ENCODE data around the gene PLEKHM3.

Gene PLEKHM3

GRCh38 chr2:207991944-207992343, 33.4 kb downstream of the PLEKHM3 start:
- Histone ChIP-seq H3K79me2 (ENCODE audit: control insufficient read depth, insufficient read depth, low read length, unreplicated experiment) (no peaks in the 10 kb centered on the region), H3K4me3 (ENCODE audit: low read depth, low read length) (no peak overlapping the region), H2AFZ (ENCODE audit: low read length, unreplicated experiment) (no peak overlapping the region), H3K36me3 (ENCODE audit: insufficient read depth, low read length) (no peaks in the 10 kb centered on the region), H3K4me1 (ENCODE audit: control insufficient read depth, insufficient read depth, low read length, unreplicated experiment) (peaks cover 10% of the 10 kb centered on the region), H3K27ac (ENCODE audit: low read depth, low read length) (no peak overlapping the region), H3K27me3 (ENCODE audit: insufficient read depth, low read length) (no peaks in the 10 kb centered on the region)

- H3K27ac ChIP-seq (ENCODE audit: low read depth, low read length): no peak overlapping the region
- no peaks in the 10 kb centered on the region for H3K27me3 ChIP-seq (ENCODE audit: insufficient read depth, low read length)
- no peaks in the 10 kb centered on the region for H3K36me3 ChIP-seq (ENCODE audit: insufficient read depth, low read length)
- no peak overlapping the region for H3K4me3 ChIP-seq (ENCODE audit: low read depth, low read length)
- no peak overlapping the region for H2AFZ ChIP-seq (ENCODE audit: low read length, unreplicated experiment)
- H3K4me1 ChIP-seq (ENCODE audit: control insufficient read depth, insufficient read depth, low read length, unreplicated experiment): peaks cover 10% of the 10 kb centered on the region
- H3K79me2 ChIP-seq (ENCODE audit: control insufficient read depth, insufficient read depth, low read length, unreplicated experiment): no peaks in the 10 kb centered on the region
These were observed 34.5 kb downstream of the PLEKHM3 start for GRCh38 chr2:207990784-207991183.

- Histone ChIP-seq H2AFZ (ENCODE audit: low read length, unreplicated experiment) (no peak overlapping the region), H3K4me1 (ENCODE audit: control insufficient read depth, insufficient read depth, low read length, unreplicated experiment) (peaks cover 10% of the 10 kb centered on the region), H3K27ac (ENCODE audit: low read depth, low read length) (no peak overlapping the region), H3K36me3 (ENCODE audit: insufficient read depth, low read length) (no peaks in the 10 kb centered on the region), H3K27me3 (ENCODE audit: insufficient read depth, low read length) (no peaks in the 10 kb centered on the region), H3K79me2 (ENCODE audit: control insufficient read depth, insufficient read depth, low read length, unreplicated experiment) (no peaks in the 10 kb centered on the region), H3K4me3 (ENCODE audit: low read depth, low read length) (no peak overlapping the region)
These were observed 36.4 kb downstream of the PLEKHM3 start for GRCh38 chr2:207988975-207989374.

GRCh38 chr2:207987025-207987716, 38.2 kb downstream of the PLEKHM3 start:
- Histone ChIP-seq H3K4me1 (ENCODE audit: control insufficient read depth, insufficient read depth, low read length, unreplicated experiment) (no peaks in the 10 kb centered on the region), H3K79me2 (ENCODE audit: control insufficient read depth, insufficient read depth, low read length, unreplicated experiment) (no peaks in the 10 kb centered on the region), H3K36me3 (ENCODE audit: insufficient read depth, low read length) (no peaks in the 10 kb centered on the region), H3K27me3 (ENCODE audit: insufficient read depth, low read length) (no peaks in the 10 kb centered on the region), H3K27ac (ENCODE audit: low read depth, low read length) (no peak overlapping the region), H2AFZ (ENCODE audit: low read length, unreplicated experiment) (no peak overlapping the region), H3K4me3 (ENCODE audit: low read depth, low read length) (no peak overlapping the region)

- Histone ChIP-seq H2AFZ (ENCODE audit: low read length, unreplicated experiment) (no peak overlapping the region), H3K4me1 (ENCODE audit: control insufficient read depth, insufficient read depth, low read length, unreplicated experiment) (no peaks in the 10 kb centered on the region), H3K79me2 (ENCODE audit: control insufficient read depth, insufficient read depth, low read length, unreplicated experiment) (no peaks in the 10 kb centered on the region), H3K36me3 (ENCODE audit: insufficient read depth, low read length) (no peaks in the 10 kb centered on the region), H3K27ac (ENCODE audit: low read depth, low read length) (no peak overlapping the region), H3K4me3 (ENCODE audit: low read depth, low read length) (no peak overlapping the region), H3K27me3 (ENCODE audit: insufficient read depth, low read length) (no peaks in the 10 kb centered on the region)
These were observed 40.4 kb downstream of the PLEKHM3 start for GRCh38 chr2:207984765-207985480.

- H3K27ac ChIP-seq (ENCODE audit: low read depth, low read length): no peak overlapping the region
- H3K4me3 ChIP-seq (ENCODE audit: low read depth, low read length): no peak overlapping the region
- H2AFZ ChIP-seq (ENCODE audit: low read length, unreplicated experiment): no peak overlapping the region
- H3K27me3 ChIP-seq (ENCODE audit: insufficient read depth, low read length): no peaks in the 10 kb centered on the region
- H3K4me1 ChIP-seq (ENCODE audit: control insufficient read depth, insufficient read depth, low read length, unreplicated experiment): no peaks in the 10 kb centered on the region
- H3K79me2 ChIP-seq (ENCODE audit: control insufficient read depth, insufficient read depth, low read length, unreplicated experiment): no peaks in the 10 kb centered on the region
- no peaks in the 10 kb centered on the region for H3K36me3 ChIP-seq (ENCODE audit: insufficient read depth, low read length)
These were observed 41.7 kb downstream of the PLEKHM3 start for GRCh38 chr2:207983641-207984042.

- H3K4me1 ChIP-seq (ENCODE audit: control insufficient read depth, insufficient read depth, low read length, unreplicated experiment): peaks cover 5% of the 10 kb centered on the region
- H2AFZ ChIP-seq (ENCODE audit: low read length, unreplicated experiment): no peak overlapping the region
- H3K36me3 ChIP-seq (ENCODE audit: insufficient read depth, low read length): no peaks in the 10 kb centered on the region
- H3K27me3 ChIP-seq (ENCODE audit: insufficient read depth, low read length): no peaks in the 10 kb centered on the region
- H3K4me3 ChIP-seq (ENCODE audit: low read depth, low read length): no peak overlapping the region
- H3K27ac ChIP-seq (ENCODE audit: low read depth, low read length): no peak overlapping the region
- H3K79me2 ChIP-seq (ENCODE audit: control insufficient read depth, insufficient read depth, low read length, unreplicated experiment): no peaks in the 10 kb centered on the region
These were observed 47.0 kb downstream of the PLEKHM3 start for GRCh38 chr2:207978177-207978948.

GRCh38 chr2:207975921-207976320, 49.4 kb downstream of the PLEKHM3 start:
- Histone ChIP-seq H2AFZ (ENCODE audit: low read length, unreplicated experiment) (no peak overlapping the region), H3K79me2 (ENCODE audit: control insufficient read depth, insufficient read depth, low read length, unreplicated experiment) (no peaks in the 10 kb centered on the region), H3K4me3 (ENCODE audit: low read depth, low read length) (no peak overlapping the region), H3K27ac (ENCODE audit: low read depth, low read length) (no peak overlapping the region), H3K36me3 (ENCODE audit: insufficient read depth, low read length) (no peaks in the 10 kb centered on the region), H3K4me1 (ENCODE audit: control insufficient read depth, insufficient read depth, low read length, unreplicated experiment) (peaks cover 5% of the 10 kb centered on the region), H3K27me3 (ENCODE audit: insufficient read depth, low read length) (no peaks in the 10 kb centered on the region)

- no peak overlapping the region for H2AFZ ChIP-seq (ENCODE audit: low read length, unreplicated experiment)
- peaks cover 5% of the 10 kb centered on the region for H3K4me1 ChIP-seq (ENCODE audit: control insufficient read depth, insufficient read depth, low read length, unreplicated experiment)
- H3K27me3 ChIP-seq (ENCODE audit: insufficient read depth, low read length): no peaks in the 10 kb centered on the region
- no peaks in the 10 kb centered on the region for H3K36me3 ChIP-seq (ENCODE audit: insufficient read depth, low read length)
- no peak overlapping the region for H3K4me3 ChIP-seq (ENCODE audit: low read depth, low read length)
- H3K27ac ChIP-seq (ENCODE audit: low read depth, low read length): no peak overlapping the region
- H3K79me2 ChIP-seq (ENCODE audit: control insufficient read depth, insufficient read depth, low read length, unreplicated experiment): no peaks in the 10 kb centered on the region
These were observed 51.1 kb downstream of the PLEKHM3 start for GRCh38 chr2:207974216-207974605.

GRCh38 chr2:207970826-207971180, 54.5 kb downstream of the PLEKHM3 start:
- H2AFZ ChIP-seq (ENCODE audit: low read length, unreplicated experiment): no peak overlapping the region
- H3K27me3 ChIP-seq (ENCODE audit: insufficient read depth, low read length): no peaks in the 10 kb centered on the region
- H3K4me1 ChIP-seq (ENCODE audit: control insufficient read depth, insufficient read depth, low read length, unreplicated experiment): peaks cover 2% of the 10 kb centered on the region
- H3K27ac ChIP-seq (ENCODE audit: low read depth, low read length): no peak overlapping the region
- no peaks in the 10 kb centered on the region for H3K36me3 ChIP-seq (ENCODE audit: insufficient read depth, low read length)
- no peaks in the 10 kb centered on the region for H3K79me2 ChIP-seq (ENCODE audit: control insufficient read depth, insufficient read depth, low read length, unreplicated experiment)
- no peak overlapping the region for H3K4me3 ChIP-seq (ENCODE audit: low read depth, low read length)

All from ACC112 (cell line).